ENCODE measurements around the gene PSPC1.
"Not testable (repeated sequence)": the region's sequence is repeated elsewhere in the genome, so short reads cannot be mapped to it uniquely, and the experiment has no call there.

The PSPC1 gene

GRCh38 chr13:19817106-19817505, 34.4 kb upstream of the PSPC1 start:
- Histone ChIP-seq H3K4me3 (replicated peaks; ENCODE audit: insufficient read depth, low read length) (no peak overlapping the region), H3K27me3 (ENCODE audit: insufficient read depth, poor library complexity, severe bottlenecking) (no peaks in the 10 kb centered on the region), H3K27ac (replicated peaks) (no peak overlapping the region)
- no peak for TF ChIP-seq CTCF (IDR thresholded peaks at IDR 0.05; ENCODE audit: insufficient read depth, low read length)
- TF ChIP-seq GABPA (IDR thresholded peaks at IDR 0.05; ENCODE audit: low read depth) = no peak
- no peak for TF ChIP-seq REST (IDR thresholded peaks at IDR 0.05; ENCODE audit: insufficient replicate concordance, low read depth)
- no peak for TF ChIP-seq POLR2AphosphoS5 (IDR thresholded peaks at IDR 0.05; ENCODE audit: low read depth)
- TF ChIP-seq SPI1 (IDR thresholded peaks at IDR 0.05; ENCODE audit: borderline replicate concordance, low read depth) = no peak
- DNase-seq (ENCODE audit: low read depth in 1 of 2, low spot score in 1 of 2) = no peak

GRCh38 chr13:19815842-19816241, 33.1 kb upstream of the PSPC1 start:
- H3K4me3 ChIP-seq (replicated peaks; ENCODE audit: insufficient read depth, low read length); H3K27me3 ChIP-seq (ENCODE audit: insufficient read depth, poor library complexity, severe bottlenecking): not testable (repeated sequence)

GRCh38 chr13:19810996-19811881, 28.5 kb upstream of the PSPC1 start:
- no peak for TF ChIP-seq CTCF (IDR thresholded peaks at IDR 0.05; ENCODE audit: insufficient read depth, low read length)
- TF ChIP-seq GABPA (IDR thresholded peaks at IDR 0.05; ENCODE audit: low read depth) = no peak
- TF ChIP-seq REST (IDR thresholded peaks at IDR 0.05; ENCODE audit: insufficient replicate concordance, low read depth) = no peak
- no peak for TF ChIP-seq SPI1 (IDR thresholded peaks at IDR 0.05; ENCODE audit: borderline replicate concordance, low read depth)
- no peak for TF ChIP-seq POLR2AphosphoS5 (IDR thresholded peaks at IDR 0.05; ENCODE audit: low read depth)
- Histone ChIP-seq H3K4me3 (replicated peaks; ENCODE audit: insufficient read depth, low read length) (no peak overlapping the region), H3K27ac (replicated peaks) (no peak overlapping the region), H3K27me3 (ENCODE audit: insufficient read depth, poor library complexity, severe bottlenecking) (no peaks in the 10 kb centered on the region)
- no peak for DNase-seq (ENCODE audit: low read depth in 1 of 2, low spot score in 1 of 2)

More at GRCh38 chr13:19815842-19816241, 33.1 kb upstream of the PSPC1 start:
- not testable (repeated sequence) for H3K27ac ChIP-seq (replicated peaks); DNase-seq (ENCODE audit: low read depth in 1 of 2, low spot score in 1 of 2)

GRCh38 chr13:19810151-19810550, 27.4 kb upstream of the PSPC1 start:
- TF ChIP-seq REST (IDR thresholded peaks at IDR 0.05; ENCODE audit: insufficient replicate concordance, low read depth) (no peak), GABPA (IDR thresholded peaks at IDR 0.05; ENCODE audit: low read depth) (no peak), POLR2AphosphoS5 (IDR thresholded peaks at IDR 0.05; ENCODE audit: low read depth) (no peak), SPI1 (IDR thresholded peaks at IDR 0.05; ENCODE audit: borderline replicate concordance, low read depth) (no peak), CTCF (IDR thresholded peaks at IDR 0.05; ENCODE audit: insufficient read depth, low read length) (no peak)
- DNase-seq (ENCODE audit: low read depth in 1 of 2, low spot score in 1 of 2) = no peak

More at GRCh38 chr13:19810151-19810550, 27.4 kb upstream of the PSPC1 start:
- H3K27me3 ChIP-seq (ENCODE audit: insufficient read depth, poor library complexity, severe bottlenecking) = no peaks in the 10 kb centered on the region
- H3K27ac ChIP-seq (replicated peaks) = no peak overlapping the region
- no peak overlapping the region for H3K4me3 ChIP-seq (replicated peaks; ENCODE audit: insufficient read depth, low read length)
